Retinal pigment epithelial cell (primary cell): ENCODE measurements around the gene PID1.

Source experiments
- DNase-seq: peaks from one replicate; pipeline ENCODE4 v3.0.0-alpha.2; 2010; ENCODE audit warnings: low read depth
- H3K4me3 ChIP-seq: 2 replicates; pipeline ENCODE4 v1.5.1; 2011; ENCODE audit warnings: mild to moderate bottlenecking, low read length, control low read depth, moderate library complexity
- CTCF ChIP-seq: conservative IDR thresholded peaks from 2 replicates; pipeline ENCODE4 v1.5.1; 2011; ENCODE audit warnings: low read depth, low read length, control low read depth, inconsistent platforms

PID1 gene

GRCh38 chr2:229235131-229235914 lies 35.8 kb downstream of the PID1 start:
- TF ChIP-seq CTCF: no peak
- H3K4me3 ChIP-seq: no peak overlapping the region
- DNase-seq: peak; percentile 0

- H3K4me3 ChIP-seq: no peak overlapping the region
- TF ChIP-seq CTCF: no peak
- no peak for DNase-seq
Measured at GRCh38 chr2:229231885-229232284, 39.2 kb downstream of the PID1 start.

- no peak for DNase-seq
- no peak overlapping the region for H3K4me3 ChIP-seq
- TF ChIP-seq CTCF: no peak
Measured at GRCh38 chr2:229231328-229231868, 39.7 kb downstream of the PID1 start.

GRCh38 chr2:229230911-229231310 lies 40.2 kb downstream of the PID1 start:
- H3K4me3 ChIP-seq: no peak overlapping the region
- DNase-seq: no peak
- no peak for TF ChIP-seq CTCF

- no peak for TF ChIP-seq CTCF
- H3K4me3 ChIP-seq: no peak overlapping the region
- DNase-seq: peak; percentile 12
Measured at GRCh38 chr2:229230256-229230655, 40.8 kb downstream of the PID1 start.

GRCh38 chr2:229226382-229226781 lies 44.7 kb downstream of the PID1 start:
- no peak for DNase-seq
- no peak overlapping the region for H3K4me3 ChIP-seq
- no peak for TF ChIP-seq CTCF

- no peak for TF ChIP-seq CTCF
- H3K4me3 ChIP-seq: no peak overlapping the region
- DNase-seq: no peak
Measured at GRCh38 chr2:229223107-229223506, 48.0 kb downstream of the PID1 start.
